Pulmonary artery endothelial cell (primary cell): ENCODE results near the gene FOLR1. TPM values are rescaled to one million over a fixed set of nuclear protein-coding genes. Genes with fewer than 3 reads are reported as not detected.

Experiments
- DNase-seq: peaks from one replicate; pipeline ENCODE4 v3.0.0-alpha.2; 2011; ENCODE audit warnings: low read depth, low spot score
- total RNA-seq: library from RNA; depleted of rRNA; stranded (reverse); fragments of >200 nt; gene quantifications from 2 replicates; pipeline ENCODE4 v1.2.3, GENCODE V29; 2014

FOLR1 gene
- total RNA-seq, 1 donor from 2014 or later, result not detected

DNA sequence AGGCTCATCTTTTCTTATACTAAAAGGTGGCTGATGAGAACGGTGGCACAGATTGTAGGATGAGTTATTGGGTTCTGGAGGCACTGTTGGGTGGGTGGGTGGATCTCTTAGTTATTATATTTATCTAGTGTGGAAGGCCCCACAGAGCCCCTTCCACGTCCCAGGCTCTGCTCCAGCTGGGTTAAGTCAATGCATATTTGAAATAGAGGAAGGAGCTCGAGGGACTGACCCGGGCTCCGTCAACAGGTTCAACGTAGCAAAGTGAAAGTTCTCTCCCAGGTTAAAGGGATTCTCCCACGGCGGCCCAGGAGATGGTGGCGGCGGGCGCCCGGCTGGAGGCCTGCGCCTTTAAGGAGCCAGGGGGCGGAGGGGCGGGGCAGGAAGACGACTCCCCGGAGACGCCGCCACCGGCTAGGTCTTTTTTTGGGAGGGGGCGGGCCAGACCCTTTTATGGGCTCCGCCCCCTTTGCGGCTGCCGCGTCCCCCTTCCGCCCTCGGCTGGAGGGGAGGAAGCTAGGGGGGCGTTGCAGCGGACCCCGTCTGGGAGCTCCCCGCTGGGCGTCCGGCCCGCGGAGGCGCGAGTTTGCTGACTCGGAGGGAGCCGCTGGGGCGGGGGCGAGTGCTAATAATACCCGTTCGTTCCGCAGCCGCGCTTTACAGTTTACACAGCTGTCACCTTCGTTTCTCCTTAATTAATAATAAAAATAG is 31.1 kb downstream of the FOLR1 start:
- peak; percentile 56 for DNase-seq

DNA sequence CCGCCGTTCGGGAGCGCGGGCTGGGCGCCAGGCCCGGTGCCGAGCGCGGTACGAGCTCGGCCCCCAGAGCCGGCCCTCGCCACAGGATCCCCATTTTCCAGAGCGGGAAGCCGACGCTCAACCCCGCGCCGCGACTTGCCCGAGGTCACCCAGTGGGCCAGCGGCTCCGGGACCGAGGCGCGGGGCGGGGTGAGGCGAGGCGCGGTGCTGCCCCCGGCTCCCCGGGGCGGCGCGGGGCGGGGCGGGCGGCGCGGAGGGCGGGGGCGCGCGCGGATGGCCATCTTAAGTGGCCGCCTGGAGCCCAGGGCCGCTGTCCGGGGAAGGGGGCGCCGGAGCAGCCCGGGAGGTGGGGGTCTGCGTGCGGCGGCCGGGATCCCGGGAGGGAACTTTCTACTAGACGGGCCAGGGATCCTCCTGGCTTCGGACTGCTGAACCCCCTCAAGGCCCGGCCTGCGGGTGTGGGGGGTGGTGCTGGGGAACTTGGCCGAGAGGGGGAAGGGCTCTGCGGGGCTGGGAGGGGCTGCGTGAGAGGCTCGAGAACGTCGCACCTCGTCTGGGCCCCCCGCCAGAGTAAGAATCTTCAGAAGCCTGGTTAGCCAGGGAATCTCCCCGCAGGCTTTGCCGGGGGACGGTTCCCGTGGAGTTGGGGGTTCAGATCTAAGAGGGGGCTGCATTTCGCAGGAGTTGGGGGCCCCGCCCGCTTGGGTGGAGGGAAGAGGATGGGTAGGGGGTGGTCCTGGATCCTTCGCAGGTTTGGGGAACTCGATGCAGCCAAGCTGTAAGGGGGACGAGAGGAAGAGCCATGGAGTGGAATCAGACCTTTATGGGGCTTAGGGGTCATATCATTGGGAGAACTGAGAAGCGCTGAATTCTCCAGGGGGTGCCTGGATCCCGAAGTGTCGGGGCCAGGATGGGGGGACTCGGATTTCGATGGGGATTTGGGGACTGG is 31.9 kb downstream of the FOLR1 start:
- no peak for DNase-seq

DNA sequence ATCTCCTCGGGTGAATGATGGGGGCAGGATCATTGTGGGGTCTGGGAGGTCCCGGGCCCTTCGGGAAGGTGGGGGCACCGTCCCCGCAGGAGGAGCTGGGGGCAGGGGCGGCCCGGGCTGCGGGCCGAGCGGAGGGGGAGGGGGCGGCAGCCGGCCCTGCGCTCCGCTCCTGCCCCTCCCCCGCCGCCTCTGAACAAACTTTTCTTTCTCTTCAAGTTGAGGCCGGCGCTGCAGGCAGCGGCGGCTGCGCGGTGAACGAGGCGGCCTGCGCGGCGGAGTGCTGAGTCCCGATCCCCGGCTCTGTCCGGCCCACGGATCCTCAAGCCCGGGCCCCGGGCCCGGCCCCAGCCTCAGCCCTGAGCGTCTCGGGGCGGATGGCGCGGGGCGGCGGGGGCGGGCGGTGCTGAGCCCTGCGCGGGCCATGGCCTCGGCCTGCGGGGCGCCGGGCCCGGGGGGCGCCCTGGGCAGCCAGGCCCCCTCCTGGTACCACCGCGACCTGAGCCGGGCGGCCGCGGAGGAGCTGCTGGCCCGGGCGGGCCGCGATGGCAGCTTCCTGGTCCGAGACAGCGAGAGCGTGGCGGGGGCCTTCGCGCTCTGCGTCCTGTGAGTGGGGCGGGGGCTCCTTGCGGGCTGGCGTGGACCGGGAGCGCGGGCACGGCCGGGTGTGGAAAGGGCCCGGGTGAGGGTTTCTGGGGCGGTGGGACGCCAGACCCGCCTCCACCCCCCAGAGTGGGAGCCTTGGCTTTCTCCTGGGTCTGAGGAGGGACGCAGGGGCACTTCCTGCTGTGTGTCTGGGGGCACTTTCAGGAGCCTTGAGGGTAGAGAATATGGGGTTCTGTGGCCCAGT is 32.8 kb downstream of the FOLR1 start, which contains the start of gene INPPL1:
TSS of gene INPPL1 (plus strand) at position 204 of the 847 bp plus-strand sequence. CDS start at position 422, 218 bp downstream.
- DNase-seq, result no peak

DNA sequence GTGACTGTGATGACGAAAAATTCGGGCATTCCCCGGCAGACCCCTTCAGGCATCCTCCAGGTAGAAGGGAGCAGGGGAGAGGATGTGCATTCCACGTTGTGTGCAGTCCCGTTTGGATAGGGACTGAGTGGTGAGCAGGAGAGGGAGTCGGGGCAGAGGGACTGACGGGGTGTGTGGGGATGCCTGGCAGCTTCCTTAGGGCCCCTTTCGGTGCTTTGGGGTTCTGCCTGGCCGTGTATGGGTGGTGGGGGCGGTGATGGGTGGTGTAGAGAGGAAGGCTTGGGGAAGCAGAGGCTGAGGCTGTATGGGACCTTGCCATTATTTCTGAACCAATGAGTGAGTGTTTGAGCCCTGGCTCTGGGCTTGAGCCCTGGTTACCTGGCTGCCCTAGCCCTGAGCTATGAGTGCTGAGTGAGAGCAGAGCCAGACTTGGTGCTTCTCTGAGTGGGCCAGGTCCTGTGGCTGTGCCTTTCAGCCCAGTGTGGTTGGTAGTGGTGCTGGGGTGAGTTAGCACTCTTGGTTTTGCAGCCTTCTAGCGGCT is 33.5 kb downstream of the FOLR1 start:
- no peak for DNase-seq

DNA sequence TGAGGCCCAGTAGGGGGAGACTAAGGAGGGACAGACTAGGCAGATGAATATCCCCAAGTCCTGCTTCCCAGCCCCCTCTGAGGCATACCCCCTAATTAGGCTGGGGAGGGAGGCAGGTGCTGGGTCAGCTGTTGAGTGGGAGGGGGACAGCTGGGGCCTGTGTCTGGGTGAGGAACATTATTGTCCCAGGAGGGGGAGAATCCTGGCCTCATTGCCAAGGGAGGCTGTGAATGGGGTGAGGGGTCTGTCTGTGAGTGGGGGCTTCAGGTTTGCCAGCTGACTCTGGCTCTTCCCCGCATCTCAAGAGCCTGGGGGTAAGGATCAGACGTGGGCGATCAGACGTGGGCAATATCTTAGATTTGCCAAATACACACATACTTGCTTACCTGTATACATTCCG is 34.8 kb downstream of the FOLR1 start:
- DNase-seq, result no peak

DNA sequence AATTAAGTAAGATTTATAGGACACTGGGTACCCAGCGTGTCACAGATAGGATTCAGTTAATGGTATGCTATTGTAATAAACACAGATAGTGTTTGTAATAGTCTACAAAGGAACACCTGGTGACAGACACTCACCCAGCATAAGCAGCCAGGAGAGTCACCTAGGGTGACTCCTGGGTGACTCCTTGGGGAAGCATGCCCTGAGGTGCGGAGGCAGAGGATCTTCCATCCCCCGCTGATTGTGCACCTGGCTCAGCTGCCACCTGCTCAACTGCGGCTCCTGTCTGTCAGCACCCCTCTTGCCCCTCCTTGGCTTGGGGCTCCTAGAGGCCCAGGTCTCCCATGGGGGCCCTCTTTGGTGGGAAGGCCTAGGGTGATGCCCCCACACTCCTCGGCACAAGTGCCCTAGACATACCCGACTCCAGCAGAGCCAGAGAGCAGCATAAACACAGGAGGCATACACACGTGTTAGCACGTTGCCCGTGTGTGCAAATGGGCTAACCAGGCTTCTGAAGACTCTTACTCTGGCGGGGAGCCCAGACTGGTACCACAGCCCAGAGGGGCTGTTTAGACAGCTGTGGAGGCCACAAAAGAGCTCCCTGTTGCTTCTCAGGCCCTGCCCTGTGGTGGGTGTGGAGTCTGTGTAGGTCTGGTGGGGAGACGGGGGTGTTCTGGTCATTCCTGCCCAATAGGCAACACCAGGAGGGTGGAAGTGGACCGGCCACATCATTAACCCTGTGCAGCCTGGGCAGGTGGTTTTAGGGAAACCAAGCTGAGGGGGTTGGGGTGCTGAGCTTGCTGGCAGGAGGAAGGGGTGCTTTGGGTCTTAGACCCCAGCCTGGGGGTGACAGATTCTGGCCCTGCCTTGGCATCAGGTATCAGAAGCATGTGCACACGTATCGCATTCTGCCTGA is 35.6 kb downstream of the FOLR1 start:
- no peak for DNase-seq

DNA sequence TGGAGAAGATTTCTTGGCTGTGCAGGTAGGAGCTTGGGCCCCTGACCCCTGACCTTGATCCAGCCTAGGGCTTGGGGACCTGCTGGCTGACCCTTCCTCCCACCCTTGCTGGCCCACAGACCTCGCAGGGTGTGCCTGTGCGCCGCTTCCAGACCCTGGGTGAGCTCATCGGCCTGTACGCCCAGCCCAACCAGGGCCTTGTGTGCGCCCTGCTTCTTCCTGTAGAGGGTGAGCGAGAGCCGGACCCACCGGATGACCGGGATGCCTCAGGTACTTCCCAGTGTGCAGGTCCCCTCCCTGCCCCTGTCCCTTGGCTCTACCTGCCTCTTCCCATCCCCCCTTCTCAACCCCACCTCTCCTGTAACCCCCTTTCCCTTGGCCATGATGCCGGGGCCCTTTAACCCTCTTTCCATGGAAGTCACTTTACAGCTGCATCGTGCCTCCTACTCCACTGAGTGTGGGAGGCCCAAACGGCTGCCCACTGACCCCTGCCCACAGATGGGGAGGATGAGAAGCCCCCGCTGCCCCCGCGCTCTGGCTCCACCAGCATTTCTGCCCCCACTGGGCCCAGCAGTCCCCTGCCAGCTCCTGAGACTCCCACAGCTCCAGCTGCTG is 36.4 kb downstream of the FOLR1 start:
- DNase-seq, result no peak

DNA sequence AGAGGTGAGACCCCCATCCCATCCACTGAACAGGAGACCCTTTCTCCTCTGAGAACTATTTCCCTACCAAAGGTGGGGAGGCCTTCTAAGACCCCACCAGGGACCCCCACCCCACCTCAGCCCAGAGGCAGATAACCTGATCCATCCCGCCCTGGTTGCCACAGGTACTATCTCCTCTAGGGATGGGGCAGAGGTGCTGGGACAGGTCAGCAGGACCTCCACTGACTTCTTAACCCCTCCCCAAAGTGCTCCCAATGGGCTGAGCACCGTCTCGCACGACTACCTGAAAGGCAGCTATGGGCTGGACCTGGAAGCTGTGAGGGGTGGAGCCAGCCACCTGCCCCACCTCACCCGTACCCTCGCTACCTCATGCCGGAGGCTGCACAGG is 36.9 kb downstream of the FOLR1 start:
- no peak for DNase-seq

DNA sequence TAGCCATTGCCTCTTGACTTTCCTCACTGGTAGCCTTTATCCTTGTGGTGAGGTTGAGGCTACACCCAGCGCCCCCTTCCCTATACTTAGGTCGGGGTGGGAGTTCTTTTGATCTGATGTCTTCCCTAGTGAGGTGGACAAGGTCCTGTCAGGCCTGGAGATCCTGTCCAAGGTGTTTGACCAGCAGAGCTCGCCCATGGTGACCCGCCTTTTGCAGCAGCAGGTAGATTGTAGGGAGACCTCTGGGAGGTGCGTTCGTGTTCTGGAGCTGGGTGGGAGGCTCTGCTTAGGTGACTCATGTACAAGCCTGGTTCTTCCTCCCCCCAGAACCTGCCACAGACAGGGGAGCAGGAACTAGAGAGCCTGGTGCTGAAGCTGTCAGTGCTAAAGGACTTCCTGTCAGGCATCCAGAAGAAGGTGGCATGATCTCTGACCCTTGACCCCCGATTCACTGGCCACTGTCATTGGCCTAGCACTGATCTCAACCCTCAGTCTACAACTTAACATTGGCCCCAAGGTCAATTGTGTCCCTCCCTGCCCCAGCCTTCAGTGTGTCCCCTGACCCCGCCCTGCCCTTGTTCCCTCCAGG is 37.5 kb downstream of the FOLR1 start:
- no peak for DNase-seq

DNA sequence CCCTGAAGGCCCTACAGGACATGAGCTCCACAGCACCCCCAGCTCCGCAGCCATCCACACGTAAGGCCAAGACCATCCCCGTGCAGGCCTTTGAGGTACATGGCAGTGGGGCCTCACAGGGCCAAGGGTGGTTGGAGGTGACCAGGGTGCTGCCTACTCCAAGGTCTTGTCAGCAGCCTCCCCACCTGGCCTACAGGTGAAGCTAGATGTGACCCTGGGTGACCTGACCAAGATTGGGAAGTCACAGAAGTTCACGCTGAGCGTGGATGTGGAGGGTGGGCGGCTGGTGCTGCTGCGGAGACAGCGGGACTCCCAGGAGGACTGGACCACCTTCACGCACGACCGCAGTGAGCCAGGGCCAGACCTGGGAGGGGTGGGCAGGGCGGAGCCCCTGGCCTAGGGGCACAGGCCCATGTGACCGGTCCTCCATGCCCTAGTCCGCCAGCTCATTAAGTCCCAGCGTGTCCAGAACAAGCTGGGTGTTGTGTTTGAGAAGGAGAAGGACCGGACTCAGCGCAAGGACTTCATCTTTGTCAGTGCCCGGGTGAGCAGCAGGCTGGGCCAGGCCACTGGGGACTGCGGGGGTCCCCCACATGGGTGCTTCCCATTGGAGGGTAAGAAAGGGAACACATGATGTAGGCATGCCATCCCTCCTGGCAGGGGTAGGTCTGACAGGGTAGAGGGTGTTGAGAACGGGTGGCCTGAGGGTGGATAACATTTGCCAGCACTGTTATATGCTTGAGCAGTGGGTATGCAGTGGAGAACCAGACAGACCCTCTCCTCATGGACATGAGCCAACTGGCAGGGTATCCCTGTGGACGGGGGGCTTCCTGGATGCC is 38.2 kb downstream of the FOLR1 start:
- DNase-seq, result no peak

DNA sequence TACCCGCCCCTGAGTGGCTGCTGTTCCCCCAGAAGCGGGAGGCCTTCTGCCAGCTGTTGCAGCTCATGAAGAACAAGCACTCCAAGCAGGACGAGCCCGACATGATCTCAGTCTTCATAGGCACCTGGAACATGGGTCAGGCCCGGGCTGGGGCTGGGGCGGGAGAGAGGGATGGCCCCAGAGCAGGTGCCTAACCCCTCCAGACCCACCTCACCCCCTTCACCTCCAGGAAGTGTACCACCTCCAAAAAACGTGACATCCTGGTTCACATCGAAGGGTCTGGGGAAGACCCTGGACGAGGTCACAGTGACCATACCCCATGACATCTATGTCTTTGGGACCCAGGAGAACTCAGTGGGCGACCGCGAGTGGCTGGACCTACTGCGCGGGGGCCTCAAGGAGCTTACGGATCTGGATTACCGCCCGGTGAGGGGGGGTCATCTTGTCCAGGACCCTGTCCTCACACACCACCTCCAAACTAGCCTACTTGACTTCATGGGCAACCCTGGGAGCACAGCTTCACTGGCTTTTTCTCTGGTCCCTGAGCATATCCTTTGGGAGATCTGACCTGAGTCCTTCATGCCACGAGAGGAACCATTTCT is 38.9 kb downstream of the FOLR1 start:
- no peak for DNase-seq

DNA sequence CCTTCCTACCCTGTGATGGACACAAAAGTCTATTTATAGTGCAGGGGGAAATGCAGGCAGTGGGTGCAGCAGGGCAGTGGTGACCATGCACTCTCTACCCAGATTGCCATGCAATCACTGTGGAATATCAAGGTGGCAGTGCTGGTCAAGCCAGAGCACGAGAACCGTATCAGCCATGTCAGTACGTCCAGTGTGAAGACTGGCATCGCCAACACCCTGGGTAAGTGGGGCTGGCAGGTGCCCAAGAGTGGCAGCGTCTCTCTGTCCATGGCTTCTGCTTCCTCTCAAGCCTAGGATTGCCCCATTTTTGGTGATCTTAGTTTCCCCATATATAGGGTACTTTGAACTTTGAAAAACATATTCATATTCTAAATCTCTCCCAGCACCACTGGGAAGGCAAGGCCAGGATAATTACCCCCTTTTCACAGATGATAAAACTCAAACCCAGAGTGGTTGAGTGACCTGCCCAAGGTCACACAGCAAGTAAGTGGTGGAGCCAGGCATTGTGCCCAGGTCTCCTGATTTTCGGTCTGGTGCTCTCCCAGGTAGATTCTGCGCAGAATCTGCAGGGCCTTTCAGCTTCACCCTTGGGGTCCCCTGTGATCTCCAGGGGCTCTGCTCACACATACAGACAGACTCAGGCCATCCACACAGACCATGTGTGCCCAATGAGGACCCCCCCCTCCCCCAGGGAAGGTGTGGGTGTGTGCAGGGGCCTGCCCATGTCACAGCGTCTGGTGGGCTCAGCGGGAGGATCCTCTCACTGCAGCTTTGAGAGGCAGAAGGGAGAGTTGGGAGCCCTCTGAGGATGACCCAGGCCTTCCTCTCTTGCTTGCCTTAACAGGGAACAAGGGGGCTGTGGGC is 39.7 kb downstream of the FOLR1 start:
- DNase-seq, result no peak

DNA sequence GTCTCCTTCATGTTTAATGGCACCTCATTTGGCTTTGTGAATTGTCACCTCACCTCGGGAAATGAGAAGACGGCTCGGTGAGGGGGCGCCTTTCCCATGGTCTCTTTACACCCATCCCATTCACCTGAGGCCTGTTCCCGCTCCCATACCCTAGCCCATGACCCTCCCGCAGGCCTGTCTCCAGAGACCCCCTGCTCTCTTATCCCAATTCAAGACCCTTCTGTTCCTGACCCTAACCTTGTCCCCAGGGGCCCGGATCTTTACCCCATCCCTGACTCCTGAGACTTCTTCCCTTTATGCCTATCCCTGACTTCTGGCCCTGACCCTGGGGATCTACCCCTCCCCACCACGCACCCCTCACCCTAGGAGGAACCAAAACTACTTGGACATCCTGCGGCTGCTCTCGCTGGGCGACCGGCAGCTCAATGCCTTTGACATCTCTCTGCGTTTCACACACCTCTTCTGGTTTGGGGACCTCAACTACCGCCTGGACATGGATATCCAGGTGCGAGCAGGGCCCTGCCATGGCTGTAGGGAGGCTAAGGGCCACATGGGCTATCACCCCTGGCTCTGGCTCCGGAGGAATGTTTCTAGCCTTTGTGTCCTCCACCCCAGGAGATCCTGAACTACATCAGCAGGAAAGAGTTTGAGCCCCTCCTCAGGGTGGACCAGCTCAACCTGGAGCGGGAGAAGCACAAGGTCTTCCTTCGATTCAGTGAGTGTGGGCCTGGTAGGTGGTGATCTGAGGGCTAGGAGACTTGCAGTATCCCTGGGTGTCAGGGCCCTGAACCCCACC is 40.5 kb downstream of the FOLR1 start:
- no peak for DNase-seq

DNA sequence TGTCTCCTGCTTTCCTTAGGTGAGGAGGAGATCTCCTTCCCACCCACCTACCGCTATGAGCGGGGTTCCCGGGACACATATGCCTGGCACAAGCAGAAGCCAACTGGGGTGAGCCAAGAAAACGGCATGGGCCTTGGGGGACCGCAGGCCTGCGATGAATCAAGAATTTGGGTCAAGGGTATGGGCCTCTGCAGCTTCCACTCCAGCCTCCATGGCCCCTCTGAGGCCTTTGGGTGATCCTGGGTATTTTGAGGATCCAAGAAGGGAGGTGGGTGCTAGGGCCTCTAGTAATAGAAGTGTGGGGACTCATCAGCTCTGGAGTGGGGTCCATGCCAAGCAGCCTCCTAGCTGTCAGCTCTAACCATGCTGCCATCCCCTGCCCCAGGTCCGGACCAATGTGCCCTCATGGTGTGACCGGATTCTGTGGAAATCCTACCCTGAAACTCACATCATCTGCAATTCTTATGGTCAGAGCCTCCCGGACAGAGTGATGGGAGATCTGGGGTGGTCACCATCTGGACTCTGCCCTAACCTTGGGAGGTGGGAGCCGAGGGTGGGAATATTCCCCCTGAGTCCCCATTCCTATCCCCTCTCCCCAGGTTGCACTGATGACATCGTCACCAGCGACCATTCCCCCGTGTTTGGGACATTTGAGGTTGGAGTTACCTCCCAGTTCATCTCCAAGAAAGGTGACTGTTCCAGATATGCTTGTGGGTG is 41.3 kb downstream of the FOLR1 start:
- DNase-seq, result no peak

DNA sequence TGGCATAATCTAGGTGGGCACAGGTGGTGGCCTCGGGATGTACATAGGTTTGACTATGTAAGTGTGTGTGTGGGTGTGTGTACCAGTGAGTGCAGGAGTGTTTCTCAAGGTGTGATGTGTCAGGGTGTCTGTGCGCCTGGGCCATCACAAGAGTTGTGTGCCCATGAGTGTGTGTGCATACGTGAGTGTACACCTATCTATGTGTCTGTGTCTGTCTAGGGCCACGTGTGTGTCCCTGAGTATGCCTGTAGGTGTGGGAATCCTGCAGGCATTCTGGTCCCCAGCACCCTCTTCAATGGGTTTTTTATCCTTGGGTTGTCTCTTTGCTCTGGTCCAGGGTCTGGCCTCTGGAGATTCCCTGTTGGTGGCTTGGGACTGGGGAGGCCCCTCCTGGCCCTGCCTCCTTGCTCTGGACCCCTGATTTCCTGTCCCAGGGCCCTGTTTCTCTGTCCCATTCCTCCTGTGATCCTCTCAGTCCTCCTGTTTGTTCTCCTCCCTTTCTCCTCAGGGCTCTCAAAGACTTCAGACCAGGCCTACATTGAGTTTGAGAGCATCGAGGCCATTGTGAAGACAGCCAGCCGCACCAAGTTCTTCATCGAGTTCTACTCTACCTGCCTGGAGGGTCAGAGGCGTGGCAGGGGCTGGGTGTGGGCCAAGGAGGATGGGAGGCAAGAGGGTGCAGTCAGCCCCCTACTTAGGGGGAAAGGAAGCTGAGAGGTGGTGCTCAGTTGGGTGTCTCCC is 42.0 kb downstream of the FOLR1 start:
- no peak for DNase-seq
